Loucy (cell line): ENCODE measurements around the gene IL18.

Experiments used
- CTCF ChIP-seq: fragments of 200-600 bp; sonication (generic); conservative IDR thresholded peaks from 2 replicates; pipeline ENCODE4 v1.5.1; 2014; ENCODE audit warnings: mild to moderate bottlenecking, antibody characterized with exemption, low read length
- EZH2phosphoT487 ChIP-seq: fragments of 200-600 bp; IDR thresholded peaks from 2 replicates; pipeline ENCODE4 v1.6.1; 2018; ENCODE audit warnings: antibody characterized with exemption, mild to moderate bottlenecking, moderate library complexity, borderline replicate concordance

DNA sequence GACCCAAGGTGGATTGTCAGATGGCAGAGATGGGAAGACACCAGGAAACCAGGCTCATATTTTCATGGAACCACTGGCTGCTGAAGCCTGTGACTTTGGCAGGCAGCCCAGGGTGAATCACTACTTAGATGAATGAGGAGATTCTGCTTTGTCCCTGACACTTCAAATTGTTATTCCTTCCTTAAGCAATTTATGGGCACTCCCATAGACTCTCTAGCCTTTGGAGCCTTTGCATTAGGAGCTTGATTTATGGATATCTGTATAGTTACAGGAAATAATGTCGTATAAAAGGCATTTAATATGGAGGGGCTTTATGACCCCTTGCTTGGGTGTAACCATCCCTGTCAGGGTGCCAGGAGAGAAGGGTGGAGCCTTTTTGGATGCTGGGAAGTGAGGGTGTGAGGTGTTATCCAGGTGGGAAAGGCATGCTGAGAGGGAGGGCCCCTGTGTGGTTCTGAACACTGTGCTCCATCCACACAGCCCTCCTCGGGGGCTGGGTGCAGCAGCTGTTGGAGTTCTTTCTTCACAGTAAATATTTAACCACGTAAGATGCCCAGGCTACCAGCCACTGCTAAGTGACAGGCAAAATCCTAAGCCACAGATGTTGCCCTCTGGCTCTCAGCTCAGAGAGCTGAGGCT, 35.3 kb downstream of the IL18 start:
- TF ChIP-seq CTCF, result no peak
- TF ChIP-seq EZH2phosphoT487, result no peak
